RWPE1 (cell line): ENCODE results near the gene UTF1.

Experiments
- CTCF ChIA-PET: fragments of 350-600 bp; sonication (Branson Sonifier 250); formaldehyde crosslinking; extraction: SDS; loops from one replicate; lab custom pipeline; 2021; lab: Yijun Ruan, JAX
- POLR2A ChIA-PET: fragments of 400-600 bp; formaldehyde crosslinking; extraction: SDS; loops from one replicate; lab custom pipeline; 2020; ENCODE audit warnings: antibody characterized with exemption; ENCODE audit not compliant: low non-redundant PET; lab: Yijun Ruan, JAX
- DNase-seq: peaks from one replicate; pipeline ENCODE4 v3.0.0; 2012; ENCODE audit warnings: low spot score
- H3K27ac ChIP-seq: fragments of 450-650 bp; 2 replicates; pipeline ENCODE4 v1.5.1; 2017
- TF ChIP-seq, protein P1 (sequence below): fragments of 450-650 bp; conservative IDR thresholded peaks from 2 replicates; pipeline ENCODE4 v1.5.1; 2017; ENCODE audit warnings: low read depth, mild to moderate bottlenecking

UTF1 gene

DNA sequence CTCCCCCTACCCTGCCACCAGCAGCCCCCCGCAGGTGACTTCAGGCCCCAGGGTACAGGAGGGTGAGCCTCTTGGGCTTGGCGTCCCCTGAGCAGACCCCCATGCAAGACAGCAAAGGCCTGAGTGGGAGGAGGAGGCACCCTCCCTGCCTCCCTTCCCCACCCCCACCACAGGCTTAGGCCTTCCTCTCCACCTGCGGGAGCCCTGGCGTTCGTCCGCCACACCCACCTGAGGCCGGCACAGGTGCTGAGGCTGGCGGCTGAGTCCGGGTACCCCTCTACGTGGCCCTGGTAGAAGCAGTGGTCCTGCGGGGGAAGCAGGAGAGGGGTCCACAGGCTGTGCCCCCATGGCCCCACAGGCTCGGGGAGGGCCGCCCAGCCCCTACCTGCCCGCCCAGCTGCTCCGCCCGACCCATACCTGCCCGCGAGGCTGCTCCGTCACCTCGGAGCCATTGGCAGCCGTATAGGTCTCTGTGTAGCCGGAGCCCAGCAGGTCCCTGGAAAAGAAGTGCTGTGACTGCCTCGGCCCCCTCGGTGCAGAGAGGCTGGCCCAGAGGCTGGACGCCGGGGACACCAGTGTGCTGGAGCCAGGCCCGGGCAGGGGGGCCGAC is 43.6 kb downstream of the UTF1 start:
- CTCF ChIA-PET, result interaction anchor here (0.6 kb wide), 1 partner anchor 11 kb away, joined by 4 read pairs; no protein-coding TSS in a partner anchor
- no peak overlapping the region for H3K27ac ChIP-seq
- DNase-seq, result no peak
- POLR2A ChIA-PET, result no interaction called here
- TF ChIP-seq, protein P1, sequence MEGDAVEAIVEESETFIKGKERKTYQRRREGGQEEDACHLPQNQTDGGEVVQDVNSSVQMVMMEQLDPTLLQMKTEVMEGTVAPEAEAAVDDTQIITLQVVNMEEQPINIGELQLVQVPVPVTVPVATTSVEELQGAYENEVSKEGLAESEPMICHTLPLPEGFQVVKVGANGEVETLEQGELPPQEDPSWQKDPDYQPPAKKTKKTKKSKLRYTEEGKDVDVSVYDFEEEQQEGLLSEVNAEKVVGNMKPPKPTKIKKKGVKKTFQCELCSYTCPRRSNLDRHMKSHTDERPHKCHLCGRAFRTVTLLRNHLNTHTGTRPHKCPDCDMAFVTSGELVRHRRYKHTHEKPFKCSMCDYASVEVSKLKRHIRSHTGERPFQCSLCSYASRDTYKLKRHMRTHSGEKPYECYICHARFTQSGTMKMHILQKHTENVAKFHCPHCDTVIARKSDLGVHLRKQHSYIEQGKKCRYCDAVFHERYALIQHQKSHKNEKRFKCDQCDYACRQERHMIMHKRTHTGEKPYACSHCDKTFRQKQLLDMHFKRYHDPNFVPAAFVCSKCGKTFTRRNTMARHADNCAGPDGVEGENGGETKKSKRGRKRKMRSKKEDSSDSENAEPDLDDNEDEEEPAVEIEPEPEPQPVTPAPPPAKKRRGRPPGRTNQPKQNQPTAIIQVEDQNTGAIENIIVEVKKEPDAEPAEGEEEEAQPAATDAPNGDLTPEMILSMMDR, result no peak

DNA sequence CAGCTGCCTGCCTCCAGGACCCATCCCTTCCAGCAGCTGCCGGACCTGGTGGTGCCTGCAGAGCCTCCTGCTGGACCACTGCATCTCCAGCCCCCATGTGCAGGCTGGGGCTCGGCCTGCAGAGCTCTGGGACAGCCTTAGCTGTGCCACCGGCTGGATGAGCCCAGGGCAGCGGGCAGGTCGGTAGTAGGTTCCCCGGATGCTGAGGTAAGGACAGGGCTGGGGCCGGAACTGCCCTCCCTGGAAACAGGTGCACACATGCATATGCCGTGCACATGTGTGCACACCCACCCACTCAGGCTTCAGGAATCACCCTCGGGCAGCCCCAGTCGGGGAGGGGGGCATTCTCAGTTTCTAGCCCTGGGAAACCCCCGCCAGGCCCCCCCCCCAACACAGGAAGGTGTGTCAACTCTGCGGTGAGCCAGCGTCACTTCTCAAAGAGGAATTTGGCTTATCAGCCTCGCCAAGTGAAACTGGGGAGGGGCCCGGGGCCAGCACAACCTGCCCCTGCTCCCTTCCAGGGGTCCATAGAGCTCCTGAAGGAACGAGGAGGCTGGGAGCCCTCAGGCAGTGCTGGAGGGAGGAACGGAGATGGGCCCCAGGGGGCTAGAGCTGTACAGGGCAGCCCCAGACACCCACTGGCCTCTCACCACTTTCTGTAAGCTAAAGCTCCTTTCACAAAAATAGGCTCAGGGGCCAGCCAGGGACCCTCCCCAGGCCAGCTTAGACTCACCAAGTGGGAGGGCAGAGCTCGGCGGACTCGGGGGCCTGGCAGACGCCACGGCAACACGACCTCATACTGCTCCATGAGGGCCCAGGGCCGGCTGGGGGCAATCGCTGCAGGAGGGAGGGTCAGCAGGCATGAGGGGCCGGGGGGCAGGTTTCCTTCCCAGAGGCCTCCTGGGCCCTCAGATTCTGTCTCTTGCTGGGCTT is 45.0 kb downstream of the UTF1 start:
- ChIA-PET POLR2A (interaction anchor here (0.7 to 1.4 kb wide), 4 partner anchors 14 to 94 kb away, joined by 3 to 6 read pairs (median 4); no protein-coding TSS in a partner anchor), CTCF (interaction anchor here (0.7 to 1.0 kb wide), 3 partner anchors 17 to 133 kb away, joined by 3 to 6 read pairs (median 4); no protein-coding TSS in a partner anchor)
- DNase-seq, result peak; percentile 75
- peak overlapping the region; percentile 33; the same call in 1 of the 2 replicates for H3K27ac ChIP-seq
- TF ChIP-seq, protein P1, result no peak

DNA sequence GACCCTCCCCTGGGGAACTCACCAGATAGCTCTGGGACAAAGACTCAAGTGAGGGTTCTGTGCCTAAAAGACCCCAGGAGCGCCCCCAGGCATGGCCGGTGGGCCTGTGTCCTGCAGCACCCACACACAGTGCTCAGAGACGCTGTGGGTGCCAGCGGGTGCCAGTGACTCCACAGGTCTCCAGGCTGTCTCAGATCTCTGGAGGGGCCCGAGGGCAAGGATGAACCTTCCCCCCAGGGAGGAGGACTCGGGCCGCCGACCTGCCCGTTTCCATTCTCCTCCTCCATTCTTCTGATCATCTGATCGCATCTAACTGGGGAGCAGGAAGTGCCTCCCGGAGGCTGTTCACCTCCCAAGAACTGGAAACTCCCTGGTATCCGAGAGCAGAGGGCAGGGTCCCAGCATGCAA is 45.7 kb downstream of the UTF1 start:
- peak overlapping the region; percentile 33; the same call in 1 of the 2 replicates for H3K27ac ChIP-seq
- ChIA-PET POLR2A (interaction anchor here (0.7 to 1.4 kb wide), 4 partner anchors 15 to 32 kb away, joined by 3 to 6 read pairs (median 4); no protein-coding TSS in a partner anchor), CTCF (interaction anchor here (0.7 to 1.0 kb wide), 3 partner anchors 18 to 32 kb away, joined by 3 to 6 read pairs (median 4); no protein-coding TSS in a partner anchor)
- no peak for DNase-seq
- TF ChIP-seq, protein P1, result no peak

DNA sequence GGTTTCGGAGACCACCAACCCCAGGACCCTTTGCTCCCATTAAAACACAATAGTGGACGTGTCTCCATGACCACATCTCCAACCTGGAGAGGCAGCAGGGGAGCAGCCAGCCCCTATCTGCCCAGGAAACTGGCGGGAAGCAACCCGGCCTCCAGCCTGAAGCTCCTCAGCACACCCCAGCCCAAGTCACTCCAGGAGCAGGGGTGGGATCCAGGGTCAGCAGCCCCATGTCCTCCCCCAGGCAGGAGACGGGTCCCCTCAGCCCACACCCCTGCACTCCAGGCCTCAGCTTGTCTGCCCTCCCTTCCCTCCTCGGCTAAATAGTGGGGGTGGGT is 46.0 kb downstream of the UTF1 start:
- TF ChIP-seq, protein P1, result no peak
- no peak for DNase-seq
- ChIA-PET CTCF (interaction anchor here (0.7 to 1.1 kb wide), 2 partner anchors 29 to 32 kb away, joined by 3 to 5 read pairs; no protein-coding TSS in a partner anchor), POLR2A (interaction anchor here (1.0 to 1.4 kb wide), 2 partner anchors 15 to 32 kb away, joined by 3 to 5 read pairs; no protein-coding TSS in a partner anchor)
- H3K27ac ChIP-seq, result peak overlapping the region; percentile 33; the same call in 1 of the 2 replicates

DNA sequence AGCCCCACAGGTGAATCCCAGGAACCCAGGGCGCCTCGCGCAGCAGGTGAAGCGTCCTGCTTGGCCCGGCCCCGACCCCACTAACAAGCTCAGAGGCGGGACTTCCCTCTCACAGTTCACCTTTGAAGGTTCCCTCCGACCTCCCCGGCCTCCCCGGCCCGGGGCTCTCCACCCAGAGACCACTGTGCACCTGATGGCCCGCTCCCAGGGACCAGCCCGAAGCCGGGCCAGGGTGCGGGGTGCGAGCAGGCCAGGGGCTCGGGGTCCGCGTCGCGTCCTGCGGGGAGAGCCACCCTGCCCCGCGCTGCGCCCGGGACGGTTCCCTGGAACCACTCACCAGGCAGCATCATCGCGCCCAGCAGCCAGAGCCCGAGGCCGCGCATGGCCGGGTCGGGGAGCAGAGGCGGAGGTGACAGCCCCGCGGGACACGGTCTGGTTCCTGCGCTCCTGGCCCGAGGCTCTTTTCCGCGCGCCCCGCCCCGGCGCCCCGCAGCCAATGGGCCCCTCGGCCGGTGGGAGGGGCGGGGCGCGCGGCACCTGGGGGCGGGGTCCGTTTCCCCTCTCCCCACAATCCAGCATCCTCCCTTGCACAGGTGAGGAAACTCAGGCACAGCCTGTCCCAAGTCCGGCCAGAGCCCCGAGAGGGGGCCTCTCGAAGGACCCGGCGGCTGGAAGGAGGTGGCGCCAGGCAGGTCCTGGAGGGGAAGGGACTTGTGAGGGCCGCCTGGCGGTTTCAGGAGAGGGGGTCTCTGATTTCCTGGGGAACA is 46.6 kb downstream of the UTF1 start, which contains the start of gene ADAM8:
Gene ADAM8, minus strand, starts transcription at position 434 of the 767 bp plus-strand sequence. Its CDS starts 51 bp downstream, at position 383.
- H3K27ac ChIP-seq, result peak within 1 kb of the TSS; percentile 89
- CTCF ChIA-PET, result interaction anchor here (0.6 to 1.1 kb wide), 3 partner anchors 30 to 53 kb away, joined by 3 to 5 read pairs (median 3); no protein-coding TSS in a partner anchor
- peak; percentile 64 for DNase-seq
- TF ChIP-seq, protein P1, result no peak
- POLR2A ChIA-PET, result interaction anchor here (1.0 kb wide), 1 partner anchor 31 kb away, joined by 3 read pairs; no protein-coding TSS in a partner anchor
